GM21529 (cell line): ENCODE results near the gene GNPDA2.
"Not testable (repeated sequence)": the region's sequence is repeated elsewhere in the genome, so short reads cannot be mapped to it uniquely, and the experiment has no call there.

ENCODE experiments used
- ATAC-seq: cut with Tn5 transposase; IDR thresholded peaks from one replicate; pipeline ENCODE4 v1.9.1; 2021; ENCODE audit not compliant: unreplicated experiment

GNPDA2 gene

GRCh38 chr4:44726038-44726871 lies at the start of gene GNPDA2:
GNPDA2 (minus strand) TSS chr4:44726556; CDS start chr4:44722207, 4,349 bp downstream.
- ATAC-seq, result peak; percentile 91

GRCh38 chr4:44772340-44772739 lies 46.0 kb upstream of the GNPDA2 start:
- ATAC-seq, result no peak

- no peak for ATAC-seq
Observed at GRCh38 chr4:44771789-44772188, 45.4 kb upstream of the GNPDA2 start.

GRCh38 chr4:44766453-44766852 lies 40.1 kb upstream of the GNPDA2 start:
- ATAC-seq, result no peak

GRCh38 chr4:44765116-44765515 lies 38.8 kb upstream of the GNPDA2 start:
- ATAC-seq, result no peak

GRCh38 chr4:44761306-44761705 lies 35.0 kb upstream of the GNPDA2 start:
- no peak for ATAC-seq

GRCh38 chr4:44760142-44760898 lies 34.0 kb upstream of the GNPDA2 start:
- peak; percentile 81 for ATAC-seq

- ATAC-seq, result no peak
Observed at GRCh38 chr4:44756559-44756958, 30.2 kb upstream of the GNPDA2 start.

- ATAC-seq, result no peak
Observed at GRCh38 chr4:44740201-44740600, 13.8 kb upstream of the GNPDA2 start.

GRCh38 chr4:44738615-44739014 lies 12.3 kb upstream of the GNPDA2 start:
- peak; percentile 76 for ATAC-seq

- no peak for ATAC-seq
Observed at GRCh38 chr4:44736900-44737299, 10.5 kb upstream of the GNPDA2 start.

GRCh38 chr4:44728694-44729093 lies 2.3 kb upstream of the GNPDA2 start:
- ATAC-seq, result not testable (repeated sequence)

- no peak for ATAC-seq
Observed at GRCh38 chr4:44727471-44727870, 1.1 kb upstream of the GNPDA2 start.

GRCh38 chr4:44725726-44726037 lies 674 bp downstream of the GNPDA2 start:
- no peak for ATAC-seq

- ATAC-seq, result no peak
Observed at GRCh38 chr4:44725166-44725565, 1.2 kb downstream of the GNPDA2 start.

GRCh38 chr4:44722001-44722400 lies 4.4 kb downstream of the GNPDA2 start:
- ATAC-seq, result no peak

GRCh38 chr4:44720371-44720770 lies 6.0 kb downstream of the GNPDA2 start:
- no peak for ATAC-seq

GRCh38 chr4:44716597-44716996 lies 9.8 kb downstream of the GNPDA2 start:
- no peak for ATAC-seq

GRCh38 chr4:44713125-44713524 lies 13.2 kb downstream of the GNPDA2 start:
- no peak for ATAC-seq

- no peak for ATAC-seq
Observed at GRCh38 chr4:44704673-44705072, 21.7 kb downstream of the GNPDA2 start.

GRCh38 chr4:44701037-44701436 lies 25.3 kb downstream of the GNPDA2 start:
- ATAC-seq, result no peak

- no peak for ATAC-seq
Observed at GRCh38 chr4:44700427-44700826, 25.9 kb downstream of the GNPDA2 start.
